Measurements from ENCODE around the gene SLC2A14.
"Not testable (repeated sequence)": the region's sequence is repeated elsewhere in the genome, so short reads cannot be mapped to it uniquely, and the experiment has no call there.

The SLC2A14 gene

DNA sequence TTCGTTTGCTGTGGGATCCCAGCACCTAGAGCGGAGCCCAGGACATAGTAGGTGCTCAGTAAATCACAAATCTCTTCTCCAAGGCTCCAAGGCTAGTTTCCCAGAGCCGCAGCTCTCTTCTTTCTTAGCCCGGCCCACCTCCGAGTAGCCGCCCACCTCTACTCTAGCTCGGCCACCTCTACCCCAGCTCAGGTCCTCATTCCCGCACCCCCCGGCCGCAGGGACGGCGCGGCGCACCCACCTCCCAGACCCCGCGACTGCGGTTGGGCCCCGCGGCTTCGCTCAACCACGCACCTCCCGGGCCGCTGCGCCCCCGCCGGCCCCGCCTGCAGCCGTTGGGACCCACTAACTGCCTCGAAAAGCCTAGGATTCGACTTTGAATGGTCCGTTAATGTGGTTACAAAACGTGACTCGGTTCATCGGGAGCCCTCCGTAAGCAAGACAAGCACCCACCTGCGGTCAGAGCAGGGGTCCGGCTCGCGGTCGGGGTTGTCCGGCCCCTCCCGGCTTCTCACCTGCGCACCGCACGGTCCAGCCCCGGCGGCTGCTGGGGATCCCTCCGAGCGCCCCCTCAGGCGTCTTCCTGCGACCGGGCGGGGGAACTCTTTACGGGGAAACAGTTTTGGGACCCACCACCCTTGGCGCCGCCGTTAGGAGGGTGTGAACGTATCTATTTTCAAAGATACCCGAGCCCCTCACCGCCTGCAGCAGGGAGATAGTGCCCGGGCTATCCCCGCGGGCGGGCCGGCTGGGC is at the start of gene SLC2A14:
SLC2A14 (minus strand) TSS at position 350 of the 754 bp plus-strand sequence. CDS start 3,035 bp downstream, outside the sequence.
- DNase-seq = no peak

- not testable (repeated sequence) for DNase-seq
These were observed 48.5 kb upstream of the SLC2A14 start for GRCh38 chr12:7921181-7921580.

- DNase-seq = not testable (repeated sequence)
These were observed 45.5 kb upstream of the SLC2A14 start for GRCh38 chr12:7918268-7918590.

- DNase-seq = no peak
These were observed 44.9 kb upstream of the SLC2A14 start for GRCh38 chr12:7917392-7918267.

GRCh38 chr12:7916936-7917335 is 44.2 kb upstream of the SLC2A14 start:
- DNase-seq = no peak

DNA sequence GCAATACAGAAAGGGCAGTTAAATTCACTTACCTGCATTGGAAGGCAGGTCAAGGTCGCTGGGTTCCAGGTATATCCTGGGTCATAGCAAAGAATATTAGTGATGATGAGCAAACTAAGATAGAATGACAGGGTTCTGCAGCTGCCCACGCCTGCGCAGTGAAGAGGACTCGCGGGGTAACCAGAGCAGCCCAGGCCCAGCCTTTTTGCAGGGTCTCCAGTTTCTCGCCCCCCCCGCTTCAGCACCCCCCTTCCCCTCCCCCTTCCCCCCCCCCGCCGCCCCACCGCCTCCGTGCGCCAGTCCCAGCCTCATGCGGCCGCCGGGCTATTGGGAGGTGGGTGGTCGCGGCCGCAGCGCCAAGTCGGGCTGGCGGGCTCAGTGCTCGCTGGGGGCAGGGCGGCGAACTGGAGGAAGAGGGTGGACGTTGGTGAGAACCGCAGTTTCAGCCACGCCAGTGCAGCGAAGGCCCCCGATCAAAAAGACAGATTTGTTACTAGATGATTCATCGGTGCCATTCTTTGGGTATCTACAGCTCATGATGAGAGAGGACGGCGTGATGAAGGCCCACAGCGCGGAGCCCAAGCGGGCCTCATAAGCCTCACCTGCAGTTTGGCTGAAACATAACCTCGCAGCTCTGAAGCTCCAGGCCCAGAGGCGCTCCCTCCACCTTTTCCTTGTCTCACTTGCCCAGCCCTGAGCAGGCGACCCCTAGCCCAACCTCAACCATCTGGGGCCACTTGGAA is 43.1 kb upstream of the SLC2A14 start:
- no peak for DNase-seq

DNA sequence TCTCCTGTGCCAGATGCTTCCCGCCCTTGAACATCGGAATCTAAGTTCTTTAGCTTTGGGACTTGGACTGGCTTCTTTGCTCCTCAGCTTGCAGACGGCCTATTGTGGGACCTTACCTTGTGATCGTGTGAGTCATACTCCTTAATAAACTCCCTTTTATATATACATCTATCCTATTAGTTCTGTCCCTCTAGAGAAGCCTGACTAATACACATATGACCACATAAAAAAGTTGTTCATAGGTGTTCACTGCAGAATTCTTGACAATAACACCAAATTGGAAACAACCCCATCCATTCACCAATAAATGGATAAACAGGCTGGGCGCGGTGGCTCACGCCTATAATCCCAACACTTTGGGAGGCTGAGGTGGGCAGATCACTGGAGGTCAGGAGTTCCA is 37.4 kb upstream of the SLC2A14 start:
- not testable (repeated sequence) for DNase-seq

GRCh38 chr12:7907009-7907408 is 34.3 kb upstream of the SLC2A14 start:
- no peak for DNase-seq

GRCh38 chr12:7906303-7906702 is 33.6 kb upstream of the SLC2A14 start:
- DNase-seq = not testable (repeated sequence)

GRCh38 chr12:7905600-7906125 is 32.9 kb upstream of the SLC2A14 start:
- not testable (repeated sequence) for DNase-seq

GRCh38 chr12:7905071-7905470 is 32.4 kb upstream of the SLC2A14 start:
- DNase-seq = no peak

GRCh38 chr12:7902416-7902815 is 29.7 kb upstream of the SLC2A14 start:
- not testable (repeated sequence) for DNase-seq

DNA sequence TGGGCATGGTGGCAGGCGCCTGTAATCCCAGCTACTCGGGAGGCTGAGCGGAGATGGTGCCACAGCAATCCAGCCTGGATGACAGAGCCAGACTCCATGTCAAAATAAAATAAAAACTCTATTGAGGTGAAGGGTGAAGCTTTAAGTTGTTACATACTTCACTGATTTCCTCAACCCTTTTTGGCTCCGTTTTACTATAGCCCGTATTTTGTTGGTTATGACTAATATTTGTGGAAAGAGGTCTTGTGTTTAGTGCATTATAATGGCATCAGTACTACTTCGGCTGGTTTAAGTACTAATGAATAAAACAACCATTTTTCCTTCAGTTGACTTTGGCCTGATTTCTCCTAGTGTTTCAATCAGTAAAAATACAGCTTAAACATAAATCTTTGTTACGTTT is 27.0 kb upstream of the SLC2A14 start:
- no peak for DNase-seq

DNA sequence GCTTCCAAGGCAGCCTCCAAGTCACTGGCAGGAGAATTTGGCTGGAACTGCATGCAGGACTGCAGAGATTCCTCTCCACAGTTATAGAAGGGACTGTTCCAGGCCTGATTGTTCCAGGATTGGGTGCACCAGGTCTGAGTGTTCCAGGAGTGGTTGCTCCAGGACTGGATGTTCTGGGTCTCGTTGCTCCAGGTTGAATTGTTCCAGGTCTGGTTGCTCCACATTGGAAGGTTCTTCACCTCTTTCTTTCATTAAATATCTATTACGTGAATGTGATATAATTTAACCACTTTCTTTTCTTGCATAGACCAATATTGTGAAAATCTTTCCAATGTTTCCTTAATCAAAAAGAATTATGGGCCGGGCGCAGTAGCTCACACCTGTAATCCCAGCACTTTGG is 24.0 kb upstream of the SLC2A14 start:
- not testable (repeated sequence) for DNase-seq

DNA sequence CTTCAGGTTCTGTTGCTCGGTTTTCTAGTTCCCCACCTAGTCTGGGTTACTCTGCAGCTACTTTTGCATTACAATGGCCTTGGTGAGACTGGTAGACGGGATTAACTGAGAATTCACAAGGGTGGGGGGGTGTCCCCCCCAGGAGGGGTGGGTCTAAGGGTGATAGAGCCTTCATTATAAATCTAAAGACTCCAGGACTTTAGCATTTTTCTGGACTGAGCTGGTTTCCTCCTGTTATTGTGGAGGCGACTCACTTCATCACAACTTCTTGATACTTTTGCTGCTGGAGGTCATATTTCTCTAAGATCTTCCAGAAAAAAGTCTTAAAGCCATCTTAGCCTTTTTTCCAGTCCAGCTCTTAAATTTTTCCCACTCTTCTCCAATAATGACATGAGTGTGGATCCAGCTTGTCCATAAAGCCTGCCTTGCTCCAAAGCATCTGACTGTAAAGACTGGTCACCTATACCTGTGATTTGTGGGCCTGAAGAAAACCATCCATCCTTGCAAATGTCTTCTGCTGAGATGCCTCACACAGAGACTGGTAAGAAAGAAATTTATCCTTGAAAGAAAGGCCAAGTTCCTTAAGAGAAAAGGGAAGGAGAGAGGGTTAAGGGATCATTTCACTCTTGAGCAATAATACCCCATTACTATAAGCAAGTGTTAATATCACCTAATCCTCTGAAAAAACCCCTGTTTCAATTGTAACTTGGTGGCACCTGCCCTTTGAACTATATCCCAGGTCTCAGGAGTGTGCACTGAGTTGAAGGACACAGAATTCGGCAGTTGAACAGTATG is 19.7 kb upstream of the SLC2A14 start:
- DNase-seq = no peak

- DNase-seq = no peak
These were observed 12.0 kb upstream of the SLC2A14 start for GRCh38 chr12:7884689-7885088.

GRCh38 chr12:7881736-7882120 is 9.0 kb upstream of the SLC2A14 start:
- not testable (repeated sequence) for DNase-seq

DNA sequence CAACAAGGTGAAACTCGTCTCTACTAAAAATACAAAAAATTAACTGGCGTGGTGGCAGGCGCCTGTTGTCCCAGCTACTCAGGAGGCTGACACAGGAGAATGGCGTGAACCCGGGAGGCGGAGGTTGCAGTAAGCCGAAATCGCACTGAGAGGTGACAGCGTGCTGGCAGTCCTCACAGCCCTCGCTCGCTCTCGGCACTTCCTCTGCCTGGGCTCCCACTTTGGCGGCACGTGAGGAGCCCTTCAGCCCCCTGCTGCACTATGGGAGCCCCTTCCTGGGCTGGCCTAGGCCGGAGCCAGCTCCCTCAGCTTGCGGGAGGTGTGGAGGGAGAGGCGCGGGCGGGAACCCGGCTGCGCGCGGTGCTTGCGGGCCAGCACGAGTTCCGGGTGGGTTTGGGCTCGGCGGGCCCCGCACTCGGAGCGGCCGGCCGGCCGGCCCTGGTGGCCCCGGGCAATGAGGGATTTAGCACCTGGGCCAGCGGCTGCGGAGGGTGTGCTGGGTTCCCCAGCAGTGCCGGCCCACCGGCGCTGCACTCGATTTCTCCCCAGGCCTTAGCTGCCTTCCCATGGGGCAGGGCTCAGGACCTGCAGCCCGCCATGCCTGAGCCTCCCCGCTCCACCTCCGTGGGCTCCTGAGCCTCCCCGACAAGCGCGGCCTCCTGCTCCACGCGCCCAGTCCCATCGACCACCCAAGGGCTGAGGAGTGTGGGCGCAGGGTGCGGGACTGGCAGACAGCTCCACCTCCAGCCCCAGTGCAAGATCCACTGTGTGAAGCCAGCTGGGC is 8.4 kb upstream of the SLC2A14 start:
- not testable (repeated sequence) for DNase-seq

DNA sequence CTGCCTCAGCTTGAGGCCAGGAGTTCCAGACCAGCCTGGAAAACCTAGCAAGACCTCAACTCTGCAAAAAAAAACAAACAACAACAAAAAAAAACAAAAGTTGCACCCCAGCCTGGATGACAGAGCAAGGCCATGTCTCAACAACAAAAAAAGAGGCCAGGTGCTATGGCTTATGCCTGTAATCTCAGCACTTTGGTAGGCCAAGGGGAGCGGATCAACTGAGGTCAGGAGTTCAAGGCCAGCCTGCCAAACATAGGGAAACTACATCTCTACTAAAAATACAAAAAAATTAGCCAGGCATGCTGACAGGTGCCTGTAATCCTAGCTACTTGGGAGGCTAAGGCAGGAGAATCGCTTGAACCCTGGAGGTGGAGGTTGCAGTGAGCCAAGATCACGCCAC is 6.5 kb upstream of the SLC2A14 start:
- no peak for DNase-seq

DNA sequence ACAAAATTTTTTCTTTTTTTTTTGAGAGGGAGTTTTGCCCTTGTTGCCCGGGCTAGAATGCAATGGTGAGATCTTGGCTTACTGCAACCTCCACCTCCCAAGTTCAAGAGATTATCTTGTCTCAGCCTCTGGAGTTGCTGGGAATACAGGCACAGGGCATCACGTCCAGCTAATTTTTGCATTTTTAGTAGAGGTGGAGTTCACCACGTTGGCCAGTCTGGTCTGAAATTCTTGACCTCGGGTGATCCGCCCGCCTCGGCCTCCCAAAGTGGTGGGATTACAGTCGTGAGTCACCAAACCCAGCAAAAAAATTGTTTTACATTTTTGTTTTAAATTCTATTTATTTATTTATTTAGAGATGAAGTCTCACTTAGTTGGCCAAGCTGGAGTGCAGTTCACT is 4.7 kb upstream of the SLC2A14 start:
- DNase-seq = no peak

DNA sequence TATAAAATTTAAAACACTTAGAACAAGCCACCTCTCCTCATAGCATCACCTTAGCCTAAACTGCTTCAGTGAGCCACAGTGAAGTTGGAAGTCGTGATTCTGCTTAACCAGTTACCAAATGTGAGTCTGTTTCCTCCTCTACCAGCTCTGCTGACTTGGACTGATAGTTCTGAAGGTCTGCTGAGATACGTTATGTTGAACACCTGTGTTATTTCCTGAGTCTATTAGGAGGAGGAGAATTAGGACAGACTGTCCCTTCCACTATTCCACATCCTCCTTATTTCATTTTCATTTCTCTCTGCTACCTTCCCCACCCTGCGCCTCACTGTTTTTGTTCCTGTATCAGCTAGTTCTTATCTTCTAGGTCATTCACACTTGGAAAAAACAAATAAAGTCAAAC is 2.4 kb downstream of the SLC2A14 start:
- no peak for DNase-seq

All from NCI-H446 (cell line).